ENCODE results near the gene VSIG8.

VSIG8 gene

DNA sequence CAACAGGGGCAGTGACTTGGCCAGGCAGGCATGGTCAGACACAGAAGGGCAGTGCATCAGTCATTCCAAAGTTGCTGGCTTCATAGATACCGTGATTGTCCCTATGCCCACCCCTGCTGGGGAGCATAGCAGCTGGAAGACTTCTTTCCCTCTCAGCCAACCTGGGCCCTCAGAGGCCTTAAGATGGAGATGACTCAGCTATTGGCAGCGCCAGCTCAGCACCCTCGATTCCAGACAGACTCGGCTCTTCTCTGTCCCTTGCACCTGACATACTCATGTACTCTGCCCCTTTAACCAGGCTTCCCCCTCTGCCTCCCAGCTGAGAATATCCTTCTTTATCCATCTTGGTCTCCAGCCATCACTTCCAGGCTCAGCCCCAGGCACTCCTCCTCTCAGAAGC lies 19.0 kb downstream of the VSIG8 start:
- Histone ChIP-seq H3K14ac (ENCODE audit: low read length in 2 of 2) (no peak overlapping the region), H2BK12ac (ENCODE audit: low read length in 2 of 2) (no peak overlapping the region), H3K9ac (ENCODE audit: low read length) (no peak overlapping the region), H3K9me3 (ENCODE audit: control insufficient read depth, low read length) (no peaks in the 10 kb centered on the region), H3K4me2 (ENCODE audit: low read length, poor library complexity, severe bottlenecking) (no peak overlapping the region), H3K23ac (ENCODE audit: low read length in 2 of 2) (no peak overlapping the region), H2AFZ (ENCODE audit: low read depth, low read length) (no peak overlapping the region), H2AK5ac (ENCODE audit: low read length, severe bottlenecking) (no peak overlapping the region), H2BK15ac (ENCODE audit: low read depth, poor library complexity, severe bottlenecking) (no peak overlapping the region), H4K91ac (ENCODE audit: low read length) (no peak overlapping the region), H3K79me1 (replicated peaks; ENCODE audit: low read length, poor library complexity, severe bottlenecking) (no peaks in the 10 kb centered on the region), H3K36me3 (ENCODE audit: control insufficient read depth in 1 of 2, insufficient read depth in 2 of 2, low read depth in 1 of 2, low read length in 2 of 2) (no peaks in the 10 kb centered on the region), H4K8ac (ENCODE audit: low read length) (no peak overlapping the region), H3K27me3 (ENCODE audit: control insufficient read depth in 1 of 2, insufficient read depth in 1 of 2, low read length in 2 of 2) (peaks cover 0 to 6% of the 10 kb centered on the region in 2 experiments), H3K27ac (ENCODE audit: low read length, poor library complexity, severe bottlenecking) (no peak overlapping the region), H3K18ac (ENCODE audit: low read depth in 1 of 2, low read length in 2 of 2) (no peak overlapping the region), H2BK5ac (ENCODE audit: low read depth, low read length, poor library complexity, severe bottlenecking) (no peak overlapping the region), H3K4me1 (ENCODE audit: control insufficient read depth, insufficient read depth, low read depth, low read length) (peaks cover 28% of the 10 kb centered on the region), H2BK120ac (ENCODE audit: low read depth, low read length) (no peak overlapping the region), H3K4ac (ENCODE audit: low read depth in 1 of 2, low read length in 2 of 2) (no peak overlapping the region), H3K4me3 (ENCODE audit: insufficient read depth in 1 of 2, low read depth in 1 of 2, low read length in 2 of 2) (no peak overlapping the region)
- DNase-seq, result no peak
- WGBS, result 84% methylated on average over 4 of the region's 4 CpGs

DNA sequence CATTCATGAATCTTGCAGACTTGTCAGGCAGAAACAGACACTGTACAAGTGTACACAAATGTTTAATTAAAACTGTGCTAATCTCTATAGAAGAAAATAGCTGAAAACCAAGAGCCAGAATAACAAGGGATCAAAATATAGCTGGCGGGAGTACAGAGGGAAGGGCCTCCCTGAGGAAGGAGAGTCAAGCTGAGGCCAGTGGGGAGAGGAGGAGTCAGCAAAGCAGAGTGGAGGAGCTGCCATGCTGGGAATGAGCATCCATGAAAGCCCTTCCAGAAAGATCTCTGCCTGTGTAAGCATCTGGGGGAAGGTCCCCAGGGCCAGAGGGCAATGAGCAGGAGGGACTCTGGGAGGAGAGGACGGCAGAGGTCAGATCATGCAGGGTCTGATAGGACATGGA lies 20.7 kb downstream of the VSIG8 start:
- Histone ChIP-seq H2BK5ac (ENCODE audit: low read depth, low read length, poor library complexity, severe bottlenecking) (no peak overlapping the region), H3K4ac (ENCODE audit: low read depth in 1 of 2, low read length in 2 of 2) (no peak overlapping the region), H2BK120ac (ENCODE audit: low read depth, low read length) (no peak overlapping the region), H3K9ac (ENCODE audit: low read length) (no peak overlapping the region), H4K8ac (ENCODE audit: low read length) (no peak overlapping the region), H2BK12ac (ENCODE audit: low read length in 2 of 2) (no peak overlapping the region), H4K91ac (ENCODE audit: low read length) (no peak overlapping the region), H2AK5ac (ENCODE audit: low read length, severe bottlenecking) (no peak overlapping the region), H3K36me3 (ENCODE audit: control insufficient read depth in 1 of 2, insufficient read depth in 2 of 2, low read depth in 1 of 2, low read length in 2 of 2) (no peaks in the 10 kb centered on the region), H3K18ac (ENCODE audit: low read depth in 1 of 2, low read length in 2 of 2) (peak overlapping the region in 1 of 2 experiments; percentile 23), H3K27me3 (ENCODE audit: control insufficient read depth in 1 of 2, insufficient read depth in 1 of 2, low read length in 2 of 2) (peaks cover 0 to 6% of the 10 kb centered on the region in 2 experiments), H3K27ac (ENCODE audit: low read length, poor library complexity, severe bottlenecking) (no peak overlapping the region), H3K79me1 (replicated peaks; ENCODE audit: low read length, poor library complexity, severe bottlenecking) (no peaks in the 10 kb centered on the region), H3K14ac (ENCODE audit: low read length in 2 of 2) (no peak overlapping the region), H3K9me3 (ENCODE audit: control insufficient read depth, low read length) (no peaks in the 10 kb centered on the region), H2AFZ (ENCODE audit: low read depth, low read length) (no peak overlapping the region), H3K4me1 (ENCODE audit: control insufficient read depth, insufficient read depth, low read depth, low read length) (peaks cover 30% of the 10 kb centered on the region), H2BK15ac (ENCODE audit: low read depth, poor library complexity, severe bottlenecking) (no peak overlapping the region), H3K4me2 (ENCODE audit: low read length, poor library complexity, severe bottlenecking) (no peak overlapping the region), H3K23ac (ENCODE audit: low read length in 2 of 2) (no peak overlapping the region), H3K4me3 (ENCODE audit: insufficient read depth in 1 of 2, low read depth in 1 of 2, low read length in 2 of 2) (no peak overlapping the region)
- 80% methylated on average over 2 of the region's 2 CpGs for WGBS
- no peak for DNase-seq

DNA sequence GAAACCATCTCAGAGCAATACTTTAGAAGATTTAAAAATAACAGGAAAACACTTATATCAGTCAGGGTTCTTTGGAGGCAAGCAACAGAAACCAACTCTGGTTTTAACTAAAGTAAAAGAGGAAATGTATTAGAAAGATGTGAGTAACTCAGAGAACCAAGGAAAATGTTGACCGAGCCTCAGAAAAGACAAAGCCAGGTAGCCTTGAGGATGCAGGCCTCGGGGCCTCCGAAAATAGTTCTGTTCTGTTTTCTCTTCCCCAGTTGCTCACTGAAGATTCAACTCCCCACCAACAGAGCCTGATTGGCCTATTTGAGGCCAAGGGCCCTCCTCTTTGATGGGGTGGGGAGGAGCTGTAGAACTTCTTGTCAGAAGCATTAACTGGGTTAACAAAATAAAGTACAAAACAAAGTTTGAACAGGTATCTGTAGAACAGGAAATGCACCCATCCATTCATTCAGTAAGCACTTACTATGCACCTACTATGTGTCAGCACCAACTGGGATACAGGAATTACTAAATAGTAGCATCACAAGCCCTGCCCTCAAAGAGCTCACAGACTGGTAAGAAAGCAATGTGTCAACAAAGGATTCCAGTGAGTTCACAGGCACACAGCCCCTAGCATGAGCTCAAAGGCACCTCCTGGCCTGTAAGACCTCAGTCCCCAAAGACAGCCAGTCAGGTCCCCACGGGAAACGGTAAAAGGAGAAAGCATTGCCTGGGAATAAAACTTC lies 23.2 kb downstream of the VSIG8 start:
- WGBS, result 96% methylated on average over 5 of the region's 5 CpGs
- no peak overlapping the region for H3K4ac ChIP-seq (ENCODE audit: low read depth in 1 of 2, low read length in 2 of 2)
- H3K9me3 ChIP-seq (ENCODE audit: control insufficient read depth, low read length), result no peaks in the 10 kb centered on the region
- no peak overlapping the region for H2AK5ac ChIP-seq (ENCODE audit: low read length, severe bottlenecking)
- H3K27me3 ChIP-seq (ENCODE audit: control insufficient read depth in 1 of 2, insufficient read depth in 1 of 2, low read length in 2 of 2), result no peaks in the 10 kb centered on the region
- no peak overlapping the region for H4K91ac ChIP-seq (ENCODE audit: low read length)
- H3K36me3 ChIP-seq (ENCODE audit: control insufficient read depth in 1 of 2, insufficient read depth in 2 of 2, low read depth in 1 of 2, low read length in 2 of 2), result peaks cover 0 to 3% of the 10 kb centered on the region in 2 experiments
- H3K27ac ChIP-seq (ENCODE audit: low read length, poor library complexity, severe bottlenecking), result peak overlapping the region; percentile 15
- H2BK120ac ChIP-seq (ENCODE audit: low read depth, low read length), result no peak overlapping the region
- H3K4me3 ChIP-seq (ENCODE audit: insufficient read depth in 1 of 2, low read depth in 1 of 2, low read length in 2 of 2), result no peak overlapping the region
- H3K23ac ChIP-seq (ENCODE audit: low read length in 2 of 2), result no peak overlapping the region
- no peak for DNase-seq
- no peaks in the 10 kb centered on the region for H3K79me1 ChIP-seq (replicated peaks; ENCODE audit: low read length, poor library complexity, severe bottlenecking)
- H3K18ac ChIP-seq (ENCODE audit: low read depth in 1 of 2, low read length in 2 of 2), result no peak overlapping the region
- H2BK15ac ChIP-seq (ENCODE audit: low read depth, poor library complexity, severe bottlenecking), result no peak overlapping the region
- H2AFZ ChIP-seq (ENCODE audit: low read depth, low read length), result no peak overlapping the region
- H3K14ac ChIP-seq (ENCODE audit: low read length in 2 of 2), result no peak overlapping the region
- no peak overlapping the region for H3K4me2 ChIP-seq (ENCODE audit: low read length, poor library complexity, severe bottlenecking)
- no peak overlapping the region for H3K9ac ChIP-seq (ENCODE audit: low read length)
- H2BK5ac ChIP-seq (ENCODE audit: low read depth, low read length, poor library complexity, severe bottlenecking), result no peak overlapping the region
- peaks cover 26% of the 10 kb centered on the region for H3K4me1 ChIP-seq (ENCODE audit: control insufficient read depth, insufficient read depth, low read depth, low read length)
- no peak overlapping the region for H4K8ac ChIP-seq (ENCODE audit: low read length)
- H2BK12ac ChIP-seq (ENCODE audit: low read length in 2 of 2), result no peak overlapping the region

DNA sequence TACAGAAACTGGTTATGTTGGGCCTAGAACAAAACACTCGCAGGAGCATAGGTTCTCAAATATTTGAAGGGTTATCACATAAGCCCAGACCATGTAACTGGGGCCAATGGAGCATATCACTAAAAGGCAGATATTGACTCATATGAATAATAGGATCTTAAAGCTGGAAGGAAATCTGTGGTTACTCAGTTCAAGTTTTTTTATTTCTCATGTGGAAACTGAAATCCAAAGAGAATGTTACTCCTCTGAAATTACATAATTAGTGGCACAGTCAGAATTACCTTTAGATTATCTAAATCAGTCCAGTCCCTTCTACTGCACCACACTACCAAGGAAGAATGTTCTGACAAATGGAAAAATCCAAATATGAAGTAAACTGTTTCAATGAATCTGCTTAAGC lies 23.7 kb downstream of the VSIG8 start:
- H3K4me3 ChIP-seq (ENCODE audit: insufficient read depth in 1 of 2, low read depth in 1 of 2, low read length in 2 of 2), result no peak overlapping the region
- no peak overlapping the region for H2AFZ ChIP-seq (ENCODE audit: low read depth, low read length)
- WGBS, result 100% methylated on average over 1 of the region's 1 CpG
- H4K8ac ChIP-seq (ENCODE audit: low read length), result no peak overlapping the region
- no peaks in the 10 kb centered on the region for H3K9me3 ChIP-seq (ENCODE audit: control insufficient read depth, low read length)
- H2AK5ac ChIP-seq (ENCODE audit: low read length, severe bottlenecking), result no peak overlapping the region
- no peak for DNase-seq
- no peak overlapping the region for H2BK120ac ChIP-seq (ENCODE audit: low read depth, low read length)
- no peak overlapping the region for H2BK5ac ChIP-seq (ENCODE audit: low read depth, low read length, poor library complexity, severe bottlenecking)
- no peak overlapping the region for H3K4ac ChIP-seq (ENCODE audit: low read depth in 1 of 2, low read length in 2 of 2)
- H3K4me2 ChIP-seq (ENCODE audit: low read length, poor library complexity, severe bottlenecking), result no peak overlapping the region
- H3K14ac ChIP-seq (ENCODE audit: low read length in 2 of 2), result no peak overlapping the region
- H3K23ac ChIP-seq (ENCODE audit: low read length in 2 of 2), result no peak overlapping the region
- no peak overlapping the region for H3K18ac ChIP-seq (ENCODE audit: low read depth in 1 of 2, low read length in 2 of 2)
- peaks cover 26% of the 10 kb centered on the region for H3K4me1 ChIP-seq (ENCODE audit: control insufficient read depth, insufficient read depth, low read depth, low read length)
- H3K9ac ChIP-seq (ENCODE audit: low read length), result no peak overlapping the region
- H2BK12ac ChIP-seq (ENCODE audit: low read length in 2 of 2), result no peak overlapping the region
- no peaks in the 10 kb centered on the region for H3K79me1 ChIP-seq (replicated peaks; ENCODE audit: low read length, poor library complexity, severe bottlenecking)
- H4K91ac ChIP-seq (ENCODE audit: low read length), result no peak overlapping the region
- peak overlapping the region; percentile 1 for H3K27ac ChIP-seq (ENCODE audit: low read length, poor library complexity, severe bottlenecking)
- no peak overlapping the region for H2BK15ac ChIP-seq (ENCODE audit: low read depth, poor library complexity, severe bottlenecking)
- H3K36me3 ChIP-seq (ENCODE audit: control insufficient read depth in 1 of 2, insufficient read depth in 2 of 2, low read depth in 1 of 2, low read length in 2 of 2), result peaks cover 0 to 3% of the 10 kb centered on the region in 2 experiments
- no peaks in the 10 kb centered on the region for H3K27me3 ChIP-seq (ENCODE audit: control insufficient read depth in 1 of 2, insufficient read depth in 1 of 2, low read length in 2 of 2)
